Measurements from ENCODE around the gene ANKRD60. TPM values are rescaled to one million over a fixed set of nuclear protein-coding genes. Genes with fewer than 3 reads are reported as not detected.

Gene ANKRD60
- total RNA-seq, 2 experiments from 2014 or later = not detected

DNA sequence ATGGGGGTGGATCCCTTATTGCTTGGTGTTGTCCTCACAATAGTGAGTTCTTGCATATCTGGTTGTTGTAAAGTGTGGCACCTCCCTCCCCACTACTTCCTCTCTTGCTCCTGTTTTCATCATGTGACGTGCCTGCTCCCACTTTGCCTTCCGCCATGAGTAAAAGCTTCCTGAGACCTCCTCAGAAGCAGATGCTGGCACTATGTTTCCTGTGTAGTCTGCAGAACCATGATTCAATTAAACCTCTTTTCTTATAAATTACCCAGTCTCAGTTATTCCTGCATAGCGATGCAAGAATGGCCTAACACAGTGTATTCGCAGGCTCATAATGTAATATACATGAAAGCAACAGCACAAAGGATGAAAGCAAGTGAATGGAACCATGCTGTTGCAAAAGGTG, 28.4 kb upstream of the ANKRD60 start:
- H3K36me3 Mint-ChIP-seq (ENCODE audit: low read depth) = peaks cover 39% of the 10 kb centered on the region
- ChIA-PET POLR2A (no interaction called here), CTCF (no interaction called here)
- peaks cover 19% of the 10 kb centered on the region for H3K4me1 Mint-ChIP-seq
- H3K27me3 Mint-ChIP-seq = no peaks in the 10 kb centered on the region
- DNase-seq = no peak
- H3K9me3 Mint-ChIP-seq = peaks cover 6% of the 10 kb centered on the region
- no peak overlapping the region for H3K4me3 Mint-ChIP-seq
- no peak overlapping the region for H3K27ac Mint-ChIP-seq

DNA sequence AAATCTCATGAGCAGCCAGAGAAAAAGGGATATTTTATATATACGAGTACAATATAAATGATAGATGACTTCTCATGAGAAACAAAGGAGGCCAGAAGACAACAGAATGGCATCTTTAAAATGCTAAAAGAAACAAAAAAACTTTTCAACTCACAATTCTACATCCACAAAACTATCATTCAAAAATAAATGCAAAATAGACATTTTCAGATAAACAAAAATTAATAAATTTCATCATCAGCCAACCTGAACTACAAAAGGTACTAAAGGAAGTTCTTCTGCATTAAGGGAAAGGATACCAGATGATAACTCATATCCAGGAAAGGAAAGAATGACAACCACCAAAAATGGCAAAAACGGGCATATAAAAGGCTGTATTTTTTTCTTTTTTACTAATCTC, 27.9 kb upstream of the ANKRD60 start:
- H3K27ac Mint-ChIP-seq = no peak overlapping the region

DNA sequence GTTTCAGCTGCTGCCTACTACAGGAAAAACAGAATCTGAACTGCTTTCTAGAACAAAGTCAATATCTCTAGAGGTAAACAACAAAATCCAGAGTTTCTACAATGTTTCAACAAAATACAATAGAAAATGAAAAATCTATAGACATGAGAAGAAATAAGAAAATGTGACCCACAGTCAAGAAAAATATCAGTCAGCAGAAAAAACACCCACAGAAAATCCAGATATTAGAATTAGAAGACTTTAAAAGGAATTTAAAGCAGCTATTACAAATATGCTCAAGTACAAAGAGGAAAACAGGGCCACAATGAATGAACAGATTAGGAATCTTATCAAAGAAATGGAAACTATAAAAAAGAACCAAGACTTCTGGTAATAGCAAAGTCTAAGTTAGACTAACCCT, 26.4 kb upstream of the ANKRD60 start:
- H3K4me3 Mint-ChIP-seq = no peak overlapping the region
- POLR2A ChIA-PET = no interaction called here
- peaks cover 6% of the 10 kb centered on the region for H3K9me3 Mint-ChIP-seq
- peaks cover 33% of the 10 kb centered on the region for H3K36me3 Mint-ChIP-seq (ENCODE audit: low read depth)
- H3K27ac Mint-ChIP-seq = no peak overlapping the region
- CTCF ChIA-PET = interaction anchor here (0.6 to 1.6 kb wide), 3 partner anchors 12 to 25 kb away, joined by 3 to 5 read pairs (median 4); no protein-coding TSS in a partner anchor
- no peak for DNase-seq
- H3K4me1 Mint-ChIP-seq = peaks cover 26% of the 10 kb centered on the region
- no peaks in the 10 kb centered on the region for H3K27me3 Mint-ChIP-seq

More for the DNA sequence above, 27.9 kb upstream of the ANKRD60 start:
- H3K9me3 Mint-ChIP-seq = peaks cover 6% of the 10 kb centered on the region
- ChIA-PET CTCF (no interaction called here), POLR2A (no interaction called here)
- H3K4me3 Mint-ChIP-seq = no peak overlapping the region
- H3K27me3 Mint-ChIP-seq = no peaks in the 10 kb centered on the region
- DNase-seq = no peak
- peaks cover 39% of the 10 kb centered on the region for H3K36me3 Mint-ChIP-seq (ENCODE audit: low read depth)
- H3K4me1 Mint-ChIP-seq = peaks cover 23% of the 10 kb centered on the region

DNA sequence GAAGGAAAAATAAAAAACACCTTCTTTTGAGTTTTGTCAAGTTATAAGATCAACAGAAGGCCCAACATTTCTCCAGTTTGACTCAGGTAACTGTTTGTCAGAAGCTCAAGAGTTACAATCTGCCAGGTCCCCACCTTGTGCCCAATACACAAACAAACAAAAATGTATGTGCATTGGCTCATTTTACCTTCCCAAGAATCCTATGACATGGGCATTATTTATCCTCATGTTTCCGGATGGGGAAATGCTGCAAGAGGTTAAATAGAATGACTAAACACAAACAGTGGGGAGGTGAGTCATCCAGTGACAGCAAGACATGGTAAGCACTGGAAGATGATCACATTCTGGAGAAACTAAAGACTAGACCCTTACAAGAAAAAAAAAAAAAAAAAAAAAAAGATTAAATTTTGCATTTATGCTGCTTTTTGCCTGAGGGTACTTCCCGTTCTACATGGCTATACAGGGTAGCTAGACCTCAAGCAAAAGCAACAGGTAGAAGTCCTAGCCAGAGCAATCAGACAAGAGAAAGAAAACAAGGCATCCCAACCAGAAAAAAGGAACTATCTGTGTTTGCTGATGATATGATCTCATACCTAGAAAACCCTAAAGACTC, 23.6 kb upstream of the ANKRD60 start:
- peaks cover 26% of the 10 kb centered on the region for H3K4me1 Mint-ChIP-seq

DNA sequence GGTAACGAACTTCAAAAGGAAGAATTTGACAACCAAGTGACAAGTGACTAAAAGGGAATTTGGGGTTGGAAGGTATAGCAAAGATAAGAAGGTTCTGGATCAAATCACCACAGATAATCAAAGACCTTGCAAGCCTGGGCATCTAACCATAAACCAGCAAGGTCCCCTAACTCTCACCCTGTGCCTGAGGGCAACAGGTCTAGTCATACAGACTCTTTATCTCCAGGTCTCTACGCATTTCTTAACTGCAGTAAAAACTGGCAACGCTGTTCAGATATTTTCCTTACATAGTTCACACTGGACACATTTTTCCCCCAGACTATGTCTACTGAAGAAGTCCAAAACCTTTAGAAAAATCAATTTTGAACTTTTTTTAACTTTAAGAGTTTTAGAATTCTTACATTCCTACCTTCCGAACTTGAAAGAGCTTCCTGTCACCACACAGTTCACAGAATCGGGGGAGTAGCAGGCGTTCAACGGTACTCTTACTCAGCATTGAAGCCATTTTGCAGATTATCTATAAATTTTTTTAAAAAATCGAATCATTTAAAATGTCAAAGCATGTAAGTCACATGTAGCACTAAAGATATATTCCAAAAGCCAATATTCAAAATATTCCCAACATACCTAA, 23.0 kb upstream of the ANKRD60 start:
- Mint-ChIP-seq H3K4me3 (no peak overlapping the region), H3K36me3 (ENCODE audit: low read depth) (peaks cover 37% of the 10 kb centered on the region), H3K4me1 (peaks cover 22% of the 10 kb centered on the region), H3K27ac (peak overlapping the region; percentile 20), H3K27me3 (no peaks in the 10 kb centered on the region), H3K9me3 (peaks cover 6% of the 10 kb centered on the region)
- ChIA-PET CTCF (no interaction called here), POLR2A (no interaction called here)
- no peak for DNase-seq

More for the DNA sequence above, 23.6 kb upstream of the ANKRD60 start:
- Mint-ChIP-seq H3K36me3 (ENCODE audit: low read depth) (peaks cover 35% of the 10 kb centered on the region), H3K27ac (no peak overlapping the region), H3K9me3 (peaks cover 6% of the 10 kb centered on the region), H3K27me3 (no peaks in the 10 kb centered on the region), H3K4me3 (no peak overlapping the region)
- DNase-seq = no peak
- ChIA-PET CTCF (no interaction called here), POLR2A (interaction anchor here (0.7 kb wide), 1 partner anchor 128 kb away, joined by 3 read pairs; no protein-coding TSS in a partner anchor)

DNA sequence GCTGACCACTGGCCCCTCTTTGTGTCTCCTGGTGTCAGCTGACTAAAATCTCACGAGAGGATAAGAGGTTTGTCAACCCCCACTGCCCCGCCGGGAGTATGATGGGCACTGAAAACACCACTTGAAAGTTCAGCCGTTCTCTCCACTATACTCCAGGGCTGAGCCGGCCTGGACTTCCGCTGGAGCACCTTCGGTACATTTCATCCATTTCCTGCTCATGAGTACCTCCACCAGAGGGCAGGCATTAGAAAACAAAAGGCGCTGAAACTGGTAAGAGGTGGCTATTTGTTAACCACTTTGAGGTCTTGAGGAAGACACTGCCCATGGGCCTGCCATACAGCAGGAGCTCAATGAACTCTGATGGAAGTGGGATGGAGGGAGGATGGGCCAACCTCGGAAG, 17.9 kb upstream of the ANKRD60 start:
- Mint-ChIP-seq H3K9me3 (no peaks in the 10 kb centered on the region), H3K27me3 (no peaks in the 10 kb centered on the region), H3K27ac (no peak overlapping the region), H3K36me3 (ENCODE audit: low read depth) (peaks cover 33% of the 10 kb centered on the region), H3K4me3 (no peak overlapping the region), H3K4me1 (peaks cover 4% of the 10 kb centered on the region)
- CTCF ChIA-PET = interaction anchor here (1.1 to 3.2 kb wide), 4 partner anchors 9 to 404 kb away, joined by 3 to 11 read pairs (median 3); no protein-coding TSS in a partner anchor
- POLR2A ChIA-PET = no interaction called here
- no peak for DNase-seq

DNA sequence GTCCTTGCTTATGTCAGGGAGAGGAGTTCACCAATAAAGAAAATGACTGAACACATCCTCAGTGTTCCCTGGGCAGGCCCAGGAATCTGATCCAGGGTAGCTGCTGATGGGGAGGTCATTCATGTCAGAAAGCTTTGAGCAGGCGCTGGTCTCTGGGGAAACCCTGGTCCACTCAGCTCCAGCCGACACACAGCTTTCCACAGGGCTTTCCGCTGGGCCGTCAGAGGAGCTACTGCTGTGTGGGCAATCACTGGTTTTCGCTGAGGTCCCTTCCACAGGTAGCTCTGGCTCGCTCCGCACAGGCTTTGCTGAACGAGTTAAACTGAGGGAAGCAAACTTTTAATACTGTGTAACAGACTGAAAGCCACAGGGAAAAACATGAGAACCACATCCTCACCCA, 17.5 kb upstream of the ANKRD60 start:
- CTCF ChIA-PET = interaction anchor here (0.8 to 3.2 kb wide), 5 partner anchors 9 to 405 kb away, joined by 3 to 11 read pairs (median 4); no protein-coding TSS in a partner anchor
- Mint-ChIP-seq H3K4me1 (no peaks in the 10 kb centered on the region), H3K27me3 (no peaks in the 10 kb centered on the region), H3K9me3 (no peaks in the 10 kb centered on the region), H3K27ac (no peak overlapping the region), H3K4me3 (no peak overlapping the region), H3K36me3 (ENCODE audit: low read depth) (peaks cover 34% of the 10 kb centered on the region)
- DNase-seq = no peak
- POLR2A ChIA-PET = no interaction called here

DNA sequence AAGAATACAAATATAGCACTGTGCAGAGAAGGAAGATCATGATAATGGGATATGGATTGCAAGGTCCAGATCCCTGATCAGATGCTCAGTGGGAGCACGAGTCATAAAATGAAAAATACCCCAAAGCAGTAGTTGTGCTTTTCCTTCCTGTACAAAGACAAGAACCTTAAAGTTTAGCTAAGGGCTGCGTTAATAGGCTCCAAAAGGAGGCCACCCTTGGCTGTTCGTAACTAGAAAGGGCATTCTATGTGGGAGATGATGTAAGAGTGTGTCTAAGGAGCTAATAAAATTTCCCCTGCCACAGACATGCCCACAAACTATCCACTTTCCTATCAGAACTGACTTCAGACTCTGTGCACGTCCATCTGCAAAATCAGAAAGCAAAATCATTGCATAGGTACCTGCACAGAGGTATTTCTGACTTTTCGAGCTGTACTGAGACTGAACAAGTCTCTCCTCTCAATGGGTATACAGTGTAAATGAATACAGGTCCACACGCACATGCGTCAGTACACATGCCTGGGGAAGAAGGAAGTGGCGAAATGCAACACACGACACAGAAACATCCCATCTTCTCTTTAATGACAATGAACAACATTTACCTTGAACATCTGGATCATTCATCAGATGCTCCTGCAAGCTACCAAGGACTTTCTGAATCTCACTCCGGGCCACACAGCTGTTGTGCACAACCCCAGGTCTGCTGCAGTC, 16.9 kb upstream of the ANKRD60 start:
- DNase-seq = no peak
- H3K27me3 Mint-ChIP-seq = no peaks in the 10 kb centered on the region
- H3K4me1 Mint-ChIP-seq = no peaks in the 10 kb centered on the region
- ChIA-PET POLR2A (no interaction called here), CTCF (interaction anchor here (0.8 to 3.2 kb wide), 5 partner anchors 8 to 405 kb away, joined by 3 to 11 read pairs (median 4); no protein-coding TSS in a partner anchor)
- H3K36me3 Mint-ChIP-seq (ENCODE audit: low read depth) = peaks cover 33% of the 10 kb centered on the region
- H3K4me3 Mint-ChIP-seq = no peak overlapping the region
- H3K27ac Mint-ChIP-seq = no peak overlapping the region
- H3K9me3 Mint-ChIP-seq = no peaks in the 10 kb centered on the region

DNA sequence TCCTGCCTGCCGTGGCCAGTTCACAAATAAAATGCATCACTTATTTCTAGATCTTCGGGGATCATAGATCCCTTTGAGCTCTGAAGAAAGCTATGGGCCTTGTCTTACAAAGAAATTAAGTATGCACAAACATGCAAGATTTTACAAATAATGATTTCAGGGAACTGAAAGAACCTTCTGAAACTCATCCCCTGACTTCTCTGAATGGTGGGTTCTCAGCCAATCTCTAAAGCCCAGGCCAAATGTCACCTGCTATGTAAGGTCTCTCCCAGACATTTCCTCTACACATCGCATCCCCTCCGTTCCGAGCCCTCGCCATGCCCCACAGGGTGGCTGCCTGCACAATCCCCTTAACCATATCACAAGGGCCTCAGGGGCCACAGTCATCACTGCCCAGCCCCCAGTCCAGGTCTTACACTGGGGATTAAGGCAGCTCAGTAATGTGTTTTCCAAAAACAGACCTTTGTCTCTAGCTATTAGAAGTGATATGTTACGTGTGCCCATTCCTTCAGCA, 16.1 kb upstream of the ANKRD60 start:
- CTCF ChIA-PET = interaction anchor here (1.6 to 3.2 kb wide), 3 partner anchors 7 to 22 kb away, joined by 3 to 11 read pairs (median 7); no protein-coding TSS in a partner anchor
- Mint-ChIP-seq H3K36me3 (ENCODE audit: low read depth) (peaks cover 31% of the 10 kb centered on the region), H3K9me3 (no peaks in the 10 kb centered on the region), H3K4me1 (no peaks in the 10 kb centered on the region), H3K4me3 (no peak overlapping the region), H3K27me3 (no peaks in the 10 kb centered on the region), H3K27ac (no peak overlapping the region)
- POLR2A ChIA-PET = no interaction called here
- DNase-seq = no peak

DNA sequence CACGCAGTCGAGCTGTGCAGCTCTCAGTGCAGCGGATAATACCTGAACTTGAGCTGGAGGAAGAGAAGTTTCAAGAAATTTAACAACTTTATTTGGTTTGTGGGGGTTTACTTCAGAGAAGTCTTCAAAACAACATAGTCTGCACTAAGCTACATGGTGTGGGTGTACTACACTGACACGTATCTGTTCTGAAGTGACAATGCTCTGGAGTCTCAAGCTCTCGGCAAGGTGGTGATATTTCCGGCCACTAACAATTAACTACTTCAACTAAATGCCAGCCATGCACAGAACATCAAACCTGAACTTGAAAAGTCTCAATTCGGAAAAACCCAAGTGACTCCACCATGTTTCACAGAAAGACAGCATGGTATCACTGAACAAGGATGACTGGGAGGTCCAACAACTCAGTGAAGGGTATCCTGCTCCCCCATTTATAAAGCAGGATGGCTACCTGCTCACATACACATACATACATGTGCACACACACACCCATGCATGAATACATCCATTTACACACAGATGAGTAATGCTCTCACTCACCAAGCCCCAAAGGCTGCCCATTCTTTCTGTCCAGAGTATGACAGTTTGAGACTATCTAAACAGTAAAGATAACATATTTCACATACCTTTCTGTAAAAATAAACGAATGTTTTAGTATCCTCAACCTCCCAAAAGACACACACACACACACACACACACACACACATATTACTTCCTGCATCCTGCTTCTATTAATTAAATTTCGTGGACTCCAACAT, 15.4 kb upstream of the ANKRD60 start:
- no peak for DNase-seq
- CTCF ChIA-PET = interaction anchor here (2.1 kb wide), 1 partner anchor 23 kb away, joined by 7 read pairs; no protein-coding TSS in a partner anchor
- peaks cover 31% of the 10 kb centered on the region for H3K36me3 Mint-ChIP-seq (ENCODE audit: low read depth)

DNA sequence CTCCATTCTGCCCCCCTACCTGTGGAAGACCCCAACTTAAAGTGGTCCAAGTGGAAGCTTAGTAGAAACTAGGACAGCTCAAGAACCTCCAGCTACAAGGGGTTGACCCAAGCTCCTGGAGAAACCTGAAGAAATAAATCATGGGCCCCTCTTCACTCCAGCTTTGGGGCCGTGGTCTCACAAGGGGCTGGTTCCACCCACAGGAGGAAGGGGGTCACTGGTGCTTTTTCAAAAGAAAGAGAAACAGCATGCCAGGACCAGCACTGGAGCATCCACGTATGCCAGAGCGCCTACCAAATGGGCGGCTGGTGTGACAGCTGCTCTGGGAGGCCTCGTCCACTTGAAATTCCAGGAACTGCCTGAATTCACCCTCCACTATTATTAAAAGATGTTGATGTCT, 14.4 kb upstream of the ANKRD60 start:
- Mint-ChIP-seq H3K27me3 (no peaks in the 10 kb centered on the region), H3K36me3 (ENCODE audit: low read depth) (peaks cover 29% of the 10 kb centered on the region), H3K4me3 (no peak overlapping the region), H3K4me1 (peaks cover 4% of the 10 kb centered on the region), H3K27ac (no peak overlapping the region), H3K9me3 (no peaks in the 10 kb centered on the region)
- ChIA-PET POLR2A (no interaction called here), CTCF (no interaction called here)
- no peak for DNase-seq

More for the DNA sequence above, 15.4 kb upstream of the ANKRD60 start:
- H3K9me3 Mint-ChIP-seq = no peaks in the 10 kb centered on the region
- H3K27ac Mint-ChIP-seq = no peak overlapping the region
- H3K4me1 Mint-ChIP-seq = no peaks in the 10 kb centered on the region
- no peaks in the 10 kb centered on the region for H3K27me3 Mint-ChIP-seq
- POLR2A ChIA-PET = no interaction called here
- H3K4me3 Mint-ChIP-seq = no peak overlapping the region

DNA sequence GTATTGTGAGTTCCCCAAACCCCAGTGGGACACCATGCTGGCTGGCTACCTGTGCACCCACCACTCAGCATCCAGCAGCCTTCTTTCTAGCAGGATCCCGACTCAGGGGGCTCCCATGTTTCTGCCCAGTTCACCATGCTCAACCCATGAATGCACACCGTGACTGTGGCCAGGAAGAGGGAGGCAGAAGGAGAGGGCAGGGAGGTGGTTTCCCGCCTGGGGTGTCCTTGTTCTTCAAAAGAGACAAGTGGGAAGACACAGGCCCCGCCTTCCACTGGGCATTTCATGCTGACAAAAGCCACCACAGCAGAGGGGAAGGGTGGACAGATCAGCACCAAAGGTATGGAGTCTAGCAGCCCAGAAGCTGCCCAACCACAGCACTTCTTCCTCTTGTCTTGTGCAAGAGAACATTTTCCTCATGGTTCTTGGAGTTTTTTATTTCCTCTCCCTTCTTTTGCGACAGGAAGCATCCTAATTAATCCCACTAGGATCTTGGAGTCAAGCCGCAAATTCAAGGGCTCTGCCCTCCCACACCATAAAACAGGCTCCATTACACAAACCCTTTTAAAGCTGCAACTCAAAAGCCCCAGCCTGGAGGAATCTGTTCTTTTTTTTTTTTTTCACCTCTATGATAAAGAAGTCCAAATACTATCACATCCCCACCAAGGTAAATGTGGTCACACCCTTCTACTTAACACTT, 13.5 kb upstream of the ANKRD60 start:
- Mint-ChIP-seq H3K27ac (no peak overlapping the region), H3K36me3 (ENCODE audit: low read depth) (peaks cover 22% of the 10 kb centered on the region), H3K27me3 (no peaks in the 10 kb centered on the region), H3K4me3 (no peak overlapping the region), H3K4me1 (peaks cover 13% of the 10 kb centered on the region), H3K9me3 (no peaks in the 10 kb centered on the region)
- ChIA-PET CTCF (interaction anchor here (0.6 kb wide), 1 partner anchor 451 kb away, joined by 4 read pairs; no protein-coding TSS in a partner anchor), POLR2A (no interaction called here)
- no peak for DNase-seq
